Measurements from ENCODE around the gene KIAA1210.

GRCh38 chrX:119105826-119106225 is 21.8 kb downstream of the KIAA1210 start:
- TF ChIP-seq BHLHE40 (IDR thresholded peaks at IDR 0.05; ENCODE audit: low read depth, low read length) (no peak), MAZ (IDR thresholded peaks at IDR 0.05; ENCODE audit: borderline replicate concordance, low read depth, low read length) (no peak), RAD21 (IDR thresholded peaks at IDR 0.05; ENCODE audit: low read length) (no peak), POLR2A (IDR thresholded peaks at IDR 0.05; ENCODE audit: low read depth, low read length) (no peak), USF2 (IDR thresholded peaks at IDR 0.05; ENCODE audit: low read depth, low read length) (no peak)
- TF ChIP-seq, protein P1, sequence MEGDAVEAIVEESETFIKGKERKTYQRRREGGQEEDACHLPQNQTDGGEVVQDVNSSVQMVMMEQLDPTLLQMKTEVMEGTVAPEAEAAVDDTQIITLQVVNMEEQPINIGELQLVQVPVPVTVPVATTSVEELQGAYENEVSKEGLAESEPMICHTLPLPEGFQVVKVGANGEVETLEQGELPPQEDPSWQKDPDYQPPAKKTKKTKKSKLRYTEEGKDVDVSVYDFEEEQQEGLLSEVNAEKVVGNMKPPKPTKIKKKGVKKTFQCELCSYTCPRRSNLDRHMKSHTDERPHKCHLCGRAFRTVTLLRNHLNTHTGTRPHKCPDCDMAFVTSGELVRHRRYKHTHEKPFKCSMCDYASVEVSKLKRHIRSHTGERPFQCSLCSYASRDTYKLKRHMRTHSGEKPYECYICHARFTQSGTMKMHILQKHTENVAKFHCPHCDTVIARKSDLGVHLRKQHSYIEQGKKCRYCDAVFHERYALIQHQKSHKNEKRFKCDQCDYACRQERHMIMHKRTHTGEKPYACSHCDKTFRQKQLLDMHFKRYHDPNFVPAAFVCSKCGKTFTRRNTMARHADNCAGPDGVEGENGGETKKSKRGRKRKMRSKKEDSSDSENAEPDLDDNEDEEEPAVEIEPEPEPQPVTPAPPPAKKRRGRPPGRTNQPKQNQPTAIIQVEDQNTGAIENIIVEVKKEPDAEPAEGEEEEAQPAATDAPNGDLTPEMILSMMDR (conservative IDR thresholded peaks at IDR 0.05; ENCODE audit: low read depth, low read length), result no peak

All from IMR-90 (cell line).